ENCODE data around the gene CAND2. TPM values are rescaled to one million over a fixed set of nuclear protein-coding genes. Genes with fewer than 3 reads are reported as not detected.

CAND2 gene
- total and polyA plus RNA-seq, 2 of the 8 experiments (the other 6 are each of a cell fraction or from before 2014, with no cell fraction given): 8.7 TPM

DNA sequence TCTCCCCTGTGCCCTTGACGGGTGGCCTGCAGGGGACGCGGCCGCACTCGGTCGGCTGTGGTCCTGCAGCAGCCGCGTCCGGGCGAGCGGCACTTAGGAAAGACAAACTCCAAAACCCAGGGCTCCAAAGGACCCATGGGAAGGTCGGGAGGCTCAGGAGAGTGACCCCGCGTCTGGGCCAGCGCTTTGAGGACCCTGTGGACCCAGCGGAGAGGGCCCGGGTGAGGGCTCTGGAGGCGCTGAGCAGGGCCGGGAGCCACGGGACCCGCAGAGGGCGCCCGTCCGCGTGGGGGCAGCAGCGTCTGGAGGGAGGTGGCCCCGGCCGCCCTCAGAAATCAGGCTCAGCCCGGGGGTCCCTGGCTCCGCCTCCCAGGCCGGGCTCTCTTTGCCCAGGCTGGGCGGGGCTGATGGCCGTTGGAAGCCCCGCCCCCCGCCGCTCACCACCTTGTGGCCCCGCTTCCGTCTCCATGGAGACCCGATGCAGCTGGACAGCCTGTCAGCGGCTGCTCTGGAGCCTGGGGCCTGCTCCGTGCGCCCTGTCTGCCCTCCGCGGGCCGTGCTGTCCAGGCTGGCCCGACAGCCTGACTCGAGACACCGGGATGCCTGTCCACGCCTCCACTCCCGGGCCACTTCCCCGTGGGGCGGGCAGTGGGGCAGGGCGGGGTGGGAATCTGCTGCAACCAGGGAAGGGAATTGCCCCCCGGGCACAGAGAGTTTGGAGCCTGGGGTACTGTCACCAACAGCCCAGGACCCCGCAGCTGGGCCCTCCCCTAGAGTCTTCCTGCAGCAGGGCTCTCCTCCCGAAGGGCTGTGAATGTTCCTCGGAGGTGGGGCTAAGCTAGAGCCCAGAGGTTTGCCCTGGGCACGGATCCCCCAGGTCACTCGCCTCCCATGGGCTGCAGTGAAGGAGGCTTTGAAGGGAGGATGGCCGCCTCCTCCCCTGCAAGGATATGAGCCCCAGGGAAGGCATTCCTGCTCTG is 79.7 kb downstream of the CAND2 start (continued):
- TF ChIP-seq, protein P1, sequence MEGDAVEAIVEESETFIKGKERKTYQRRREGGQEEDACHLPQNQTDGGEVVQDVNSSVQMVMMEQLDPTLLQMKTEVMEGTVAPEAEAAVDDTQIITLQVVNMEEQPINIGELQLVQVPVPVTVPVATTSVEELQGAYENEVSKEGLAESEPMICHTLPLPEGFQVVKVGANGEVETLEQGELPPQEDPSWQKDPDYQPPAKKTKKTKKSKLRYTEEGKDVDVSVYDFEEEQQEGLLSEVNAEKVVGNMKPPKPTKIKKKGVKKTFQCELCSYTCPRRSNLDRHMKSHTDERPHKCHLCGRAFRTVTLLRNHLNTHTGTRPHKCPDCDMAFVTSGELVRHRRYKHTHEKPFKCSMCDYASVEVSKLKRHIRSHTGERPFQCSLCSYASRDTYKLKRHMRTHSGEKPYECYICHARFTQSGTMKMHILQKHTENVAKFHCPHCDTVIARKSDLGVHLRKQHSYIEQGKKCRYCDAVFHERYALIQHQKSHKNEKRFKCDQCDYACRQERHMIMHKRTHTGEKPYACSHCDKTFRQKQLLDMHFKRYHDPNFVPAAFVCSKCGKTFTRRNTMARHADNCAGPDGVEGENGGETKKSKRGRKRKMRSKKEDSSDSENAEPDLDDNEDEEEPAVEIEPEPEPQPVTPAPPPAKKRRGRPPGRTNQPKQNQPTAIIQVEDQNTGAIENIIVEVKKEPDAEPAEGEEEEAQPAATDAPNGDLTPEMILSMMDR (IDR thresholded peaks at IDR 0.05; ENCODE audit: control extremely low read depth in 1 of 3, insufficient read depth in 1 of 3, low read depth in 1 of 3, low read length in 3 of 3): peak in 2 of 3 experiments; percentile 48 to 64; a peak in 2 of 4 replicates
- TF ChIP-seq MAFK (IDR thresholded peaks at IDR 0.05; ENCODE audit: low read depth, low read length) (no peak), POLR2AphosphoS5 (IDR thresholded peaks at IDR 0.05; ENCODE audit: low read depth, low read length) (no peak), SIN3A (conservative IDR thresholded peaks at IDR 0.05 in 1 of 2, IDR thresholded peaks at IDR 0.05 in 1 of 2; ENCODE audit: low read depth in 1 of 2, low read length in 2 of 2) (peak; percentile 88 to 94; a peak in 3 of 4 replicates)
- TF ChIP-seq, protein P2, sequence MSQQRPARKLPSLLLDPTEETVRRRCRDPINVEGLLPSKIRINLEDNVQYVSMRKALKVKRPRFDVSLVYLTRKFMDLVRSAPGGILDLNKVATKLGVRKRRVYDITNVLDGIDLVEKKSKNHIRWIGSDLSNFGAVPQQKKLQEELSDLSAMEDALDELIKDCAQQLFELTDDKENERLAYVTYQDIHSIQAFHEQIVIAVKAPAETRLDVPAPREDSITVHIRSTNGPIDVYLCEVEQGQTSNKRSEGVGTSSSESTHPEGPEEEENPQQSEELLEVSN (IDR thresholded peaks at IDR 0.05): peak; percentile 29; the same call in 1 of the 2 replicates

Data from H1 (cell line).